ENCODE data around the gene PPM1B. TPM values are rescaled to one million over a fixed set of nuclear protein-coding genes. Genes with fewer than 3 reads are reported as not detected.
"Not testable (repeated sequence)": the region's sequence is repeated elsewhere in the genome, so short reads cannot be mapped to it uniquely, and the experiment has no call there.

The PPM1B gene
- 48.8 TPM for polyA plus RNA-seq (2013, experiment 1 of 4)
- 49.7 TPM for polyA plus RNA-seq (2013, experiment 2 of 4)
- polyA plus RNA-seq (2013, experiment 3 of 4) = 36.0 TPM
- polyA plus RNA-seq (2013, experiment 4 of 4) = 38.5 TPM

DNA sequence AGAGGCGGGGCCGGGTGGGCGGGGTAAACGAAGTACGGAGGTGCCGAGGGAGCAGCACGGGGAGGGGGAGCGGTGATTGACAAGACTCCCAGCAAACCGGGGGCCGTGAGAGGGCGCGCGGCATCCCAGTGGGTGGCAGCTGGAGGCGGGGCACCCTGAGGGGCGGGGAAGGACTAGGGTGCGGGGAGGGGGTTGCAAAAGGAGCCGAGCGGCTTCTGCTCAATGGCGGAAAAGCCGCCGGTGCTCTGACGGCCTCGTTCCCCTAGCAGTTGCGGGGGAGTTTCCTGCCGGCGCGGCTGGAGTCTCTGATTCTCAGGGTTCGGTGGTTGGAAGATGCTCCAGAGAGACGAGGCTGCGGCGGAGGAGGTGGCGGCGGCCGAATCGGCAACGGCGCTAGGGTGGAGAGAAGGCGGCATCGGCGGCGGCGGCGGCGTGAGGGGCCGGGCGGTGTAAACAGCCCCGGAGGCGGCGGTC lies at the start of gene PPM1B:
Gene PPM1B, plus strand, starts transcription at position 195 of the 474 bp plus-strand sequence. CDS start 32,325 bp downstream, outside the sequence.
- peak within 1 kb of the TSS; percentile 78 for H3K4me3 ChIP-seq (ENCODE audit: insufficient read depth, low read depth, low read length)
- no peaks in the 10 kb centered on the region for H3K36me3 ChIP-seq (ENCODE audit: control insufficient read depth, insufficient read depth, low read length)
- H3K27ac ChIP-seq (ENCODE audit: insufficient read depth, low read depth, low read length, poor library complexity, severe bottlenecking) = peak within 1 kb of the TSS; percentile 91
- H3K27me3 ChIP-seq (ENCODE audit: control insufficient read depth, insufficient read depth, low read length, poor library complexity, severe bottlenecking) = no peaks in the 10 kb centered on the region
- 0 to 1% methylated on average over 49 of the region's 49 CpGs for WGBS, 2 experiments
- no peaks in the 10 kb centered on the region for H3K9me3 ChIP-seq (ENCODE audit: control insufficient read depth, low read length)
- H3K4me1 ChIP-seq (ENCODE audit: control insufficient read depth, insufficient read depth, low read length) = no peaks in the 10 kb centered on the region

DNA sequence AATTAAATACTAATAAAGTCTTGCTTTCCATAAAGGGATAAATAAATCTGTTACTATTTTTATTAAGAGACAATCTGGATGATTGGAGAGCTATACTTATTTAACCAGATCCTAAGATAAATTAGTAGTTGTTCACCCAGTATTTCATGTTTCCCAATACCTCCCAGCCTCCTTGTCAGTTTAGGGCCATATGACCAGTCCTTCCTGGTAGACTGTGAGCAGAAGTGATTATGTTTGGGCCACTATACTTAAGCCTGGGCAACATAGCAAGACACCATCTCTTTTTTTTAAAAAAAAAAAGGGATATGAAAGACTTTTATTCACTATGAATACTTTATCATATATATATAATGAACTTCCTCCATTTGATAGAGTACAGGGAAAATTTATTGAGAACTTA lies 48.8 kb upstream of the PPM1B start:
- no peaks in the 10 kb centered on the region for H3K9me3 ChIP-seq (ENCODE audit: control insufficient read depth, low read length)
- H3K4me1 ChIP-seq (ENCODE audit: control insufficient read depth, insufficient read depth, low read length) = no peaks in the 10 kb centered on the region
- no peak overlapping the region for H3K4me3 ChIP-seq (ENCODE audit: insufficient read depth, low read depth, low read length)
- H3K36me3 ChIP-seq (ENCODE audit: control insufficient read depth, insufficient read depth, low read length) = no peaks in the 10 kb centered on the region
- no peak overlapping the region for H3K27ac ChIP-seq (ENCODE audit: insufficient read depth, low read depth, low read length, poor library complexity, severe bottlenecking)
- H3K27me3 ChIP-seq (ENCODE audit: control insufficient read depth, insufficient read depth, low read length, poor library complexity, severe bottlenecking) = no peaks in the 10 kb centered on the region

DNA sequence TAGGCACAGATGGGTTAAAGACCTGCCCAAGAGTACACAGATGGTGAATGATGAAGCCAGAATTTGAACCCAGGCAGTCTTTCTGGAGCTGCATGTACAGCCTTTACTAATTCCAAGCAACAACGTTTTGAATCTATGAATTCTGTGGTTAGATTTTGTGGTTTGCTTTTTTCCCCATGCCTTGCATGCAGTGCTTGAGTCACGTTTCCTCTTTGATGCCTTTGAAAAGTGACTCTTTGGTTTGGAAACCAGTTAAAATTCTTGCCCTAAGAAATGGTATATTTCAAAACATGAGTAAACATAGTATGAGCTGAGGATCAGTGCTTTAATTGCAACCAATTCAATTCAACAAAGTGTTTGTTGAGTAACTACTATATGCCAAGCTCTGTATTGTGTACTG lies 48.2 kb upstream of the PPM1B start:
- Histone ChIP-seq H3K36me3 (ENCODE audit: control insufficient read depth, insufficient read depth, low read length) (no peaks in the 10 kb centered on the region), H3K4me3 (ENCODE audit: insufficient read depth, low read depth, low read length) (no peak overlapping the region), H3K4me1 (ENCODE audit: control insufficient read depth, insufficient read depth, low read length) (no peaks in the 10 kb centered on the region), H3K27me3 (ENCODE audit: control insufficient read depth, insufficient read depth, low read length, poor library complexity, severe bottlenecking) (no peaks in the 10 kb centered on the region), H3K27ac (ENCODE audit: insufficient read depth, low read depth, low read length, poor library complexity, severe bottlenecking) (no peak overlapping the region), H3K9me3 (ENCODE audit: control insufficient read depth, low read length) (no peaks in the 10 kb centered on the region)
- WGBS, 2 experiments = 83 to 86% methylated on average over 2 of the region's 2 CpGs

DNA sequence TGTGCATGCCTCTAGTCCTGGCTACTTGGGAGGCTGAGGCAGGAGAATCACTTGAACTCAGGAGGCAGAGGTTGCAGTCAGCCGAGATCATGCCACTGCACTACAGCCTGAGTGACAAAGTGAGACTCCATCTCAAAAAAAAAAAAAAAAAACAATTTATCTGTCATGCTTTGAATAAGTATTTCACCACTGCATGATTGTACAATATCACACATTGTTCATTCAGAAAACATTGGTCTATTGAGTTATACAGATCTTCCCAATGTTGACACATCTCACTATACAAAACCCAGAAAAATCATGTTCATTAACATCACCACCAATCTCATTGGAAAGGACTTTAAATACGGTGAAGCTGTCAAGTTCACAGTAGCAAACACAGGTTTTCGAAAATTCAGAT lies 46.8 kb upstream of the PPM1B start:
- WGBS, 2 experiments = 77 to 79% methylated on average over 3 of the region's 3 CpGs
- Histone ChIP-seq H3K9me3 (ENCODE audit: control insufficient read depth, low read length) (no peaks in the 10 kb centered on the region), H3K27ac (ENCODE audit: insufficient read depth, low read depth, low read length, poor library complexity, severe bottlenecking) (no peak overlapping the region), H3K4me1 (ENCODE audit: control insufficient read depth, insufficient read depth, low read length) (no peaks in the 10 kb centered on the region), H3K4me3 (ENCODE audit: insufficient read depth, low read depth, low read length) (no peak overlapping the region), H3K36me3 (ENCODE audit: control insufficient read depth, insufficient read depth, low read length) (no peaks in the 10 kb centered on the region), H3K27me3 (ENCODE audit: control insufficient read depth, insufficient read depth, low read length, poor library complexity, severe bottlenecking) (no peaks in the 10 kb centered on the region)

DNA sequence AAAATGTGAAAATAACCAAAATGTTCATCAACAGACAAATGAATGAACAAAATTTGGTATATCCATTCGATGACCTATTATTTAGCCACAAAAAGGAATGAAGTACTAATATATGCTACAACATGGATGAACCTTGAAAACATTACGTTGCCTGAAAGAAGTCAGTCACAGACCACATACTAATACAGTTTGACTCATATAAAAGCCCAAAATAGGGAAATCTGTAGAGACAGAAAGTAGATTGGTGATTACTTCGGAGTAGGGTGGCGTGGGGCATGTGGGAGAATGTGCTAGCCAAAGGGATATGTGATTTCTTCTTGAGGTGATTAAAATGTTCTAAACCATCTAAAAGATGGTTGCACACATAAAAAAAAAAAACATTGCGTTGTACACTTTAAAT lies 44.2 kb upstream of the PPM1B start:
- whole genome bisulfite sequencing, 2 experiments = 92 to 100% methylated on average over 4 to 5 of the region's 5 CpGs
- no peak overlapping the region for H3K4me3 ChIP-seq (ENCODE audit: insufficient read depth, low read depth, low read length)
- no peak overlapping the region for H3K27ac ChIP-seq (ENCODE audit: insufficient read depth, low read depth, low read length, poor library complexity, severe bottlenecking)
- H3K9me3 ChIP-seq (ENCODE audit: control insufficient read depth, low read length) = no peaks in the 10 kb centered on the region
- H3K36me3 ChIP-seq (ENCODE audit: control insufficient read depth, insufficient read depth, low read length) = no peaks in the 10 kb centered on the region
- H3K27me3 ChIP-seq (ENCODE audit: control insufficient read depth, insufficient read depth, low read length, poor library complexity, severe bottlenecking) = no peaks in the 10 kb centered on the region
- H3K4me1 ChIP-seq (ENCODE audit: control insufficient read depth, insufficient read depth, low read length) = no peaks in the 10 kb centered on the region

DNA sequence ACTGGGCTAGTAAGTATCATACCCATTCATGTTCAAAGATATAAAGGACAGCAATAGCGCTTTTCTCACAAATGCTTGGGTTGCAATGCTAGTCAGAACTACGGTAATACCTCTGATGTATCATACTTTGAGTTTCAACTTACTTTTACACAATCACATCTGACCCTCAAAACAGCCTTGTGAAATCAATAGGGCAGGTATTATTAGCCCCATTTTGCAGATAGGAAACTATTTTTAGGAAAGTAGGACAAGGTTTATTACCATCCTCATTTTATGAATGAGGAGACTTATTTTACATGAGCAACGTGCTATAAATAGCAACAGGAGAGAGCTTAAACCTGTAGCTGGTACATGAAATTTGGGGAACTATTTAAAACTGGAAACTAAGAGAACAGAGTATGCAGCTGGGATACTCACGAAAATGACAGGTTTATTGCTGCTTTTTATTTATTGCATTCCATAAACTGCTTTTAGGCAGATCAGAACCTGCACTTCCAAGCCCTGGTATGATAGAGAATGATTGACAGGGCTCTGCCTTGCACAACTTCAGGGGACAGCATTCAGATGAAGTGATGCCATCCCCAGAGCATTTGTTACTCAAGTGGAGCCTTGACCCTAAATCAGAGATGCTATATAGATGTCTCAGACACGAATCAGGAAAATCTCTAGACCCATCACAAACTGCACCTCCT lies 42.4 kb upstream of the PPM1B start:
- Histone ChIP-seq H3K27me3 (ENCODE audit: control insufficient read depth, insufficient read depth, low read length, poor library complexity, severe bottlenecking) (no peaks in the 10 kb centered on the region), H3K36me3 (ENCODE audit: control insufficient read depth, insufficient read depth, low read length) (no peaks in the 10 kb centered on the region), H3K4me3 (ENCODE audit: insufficient read depth, low read depth, low read length) (no peak overlapping the region), H3K4me1 (ENCODE audit: control insufficient read depth, insufficient read depth, low read length) (no peaks in the 10 kb centered on the region), H3K9me3 (ENCODE audit: control insufficient read depth, low read length) (no peaks in the 10 kb centered on the region), H3K27ac (ENCODE audit: insufficient read depth, low read depth, low read length, poor library complexity, severe bottlenecking) (no peak overlapping the region)
- whole genome bisulfite sequencing, 2 experiments = 90 to 93% methylated on average over 5 of the region's 5 CpGs

DNA sequence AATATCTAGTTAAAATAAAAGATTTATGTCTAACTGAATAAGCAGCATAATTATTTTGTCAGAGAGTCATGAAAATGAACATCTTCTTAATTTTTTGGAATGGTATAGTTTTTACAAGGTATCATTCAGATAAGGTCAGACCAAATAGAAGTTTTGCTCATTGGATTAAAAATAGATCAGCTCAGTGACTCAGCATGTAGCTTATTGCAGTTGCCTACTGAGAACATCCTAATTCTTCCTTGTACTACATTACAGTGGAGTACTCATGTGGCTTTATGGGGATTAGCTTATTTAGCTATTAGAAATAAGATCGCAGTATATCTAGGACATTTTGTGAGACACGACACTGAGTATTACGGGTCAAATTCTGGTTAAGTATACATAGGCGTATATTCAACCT lies 38.2 kb upstream of the PPM1B start:
- Histone ChIP-seq H3K36me3 (ENCODE audit: control insufficient read depth, insufficient read depth, low read length) (no peaks in the 10 kb centered on the region), H3K4me3 (ENCODE audit: insufficient read depth, low read depth, low read length) (no peak overlapping the region), H3K9me3 (ENCODE audit: control insufficient read depth, low read length) (no peaks in the 10 kb centered on the region), H3K27me3 (ENCODE audit: control insufficient read depth, insufficient read depth, low read length, poor library complexity, severe bottlenecking) (no peaks in the 10 kb centered on the region), H3K27ac (ENCODE audit: insufficient read depth, low read depth, low read length, poor library complexity, severe bottlenecking) (no peak overlapping the region), H3K4me1 (ENCODE audit: control insufficient read depth, insufficient read depth, low read length) (no peaks in the 10 kb centered on the region)
- whole genome bisulfite sequencing, 2 experiments = 82 to 84% methylated on average over 2 to 3 of the region's 4 CpGs

DNA sequence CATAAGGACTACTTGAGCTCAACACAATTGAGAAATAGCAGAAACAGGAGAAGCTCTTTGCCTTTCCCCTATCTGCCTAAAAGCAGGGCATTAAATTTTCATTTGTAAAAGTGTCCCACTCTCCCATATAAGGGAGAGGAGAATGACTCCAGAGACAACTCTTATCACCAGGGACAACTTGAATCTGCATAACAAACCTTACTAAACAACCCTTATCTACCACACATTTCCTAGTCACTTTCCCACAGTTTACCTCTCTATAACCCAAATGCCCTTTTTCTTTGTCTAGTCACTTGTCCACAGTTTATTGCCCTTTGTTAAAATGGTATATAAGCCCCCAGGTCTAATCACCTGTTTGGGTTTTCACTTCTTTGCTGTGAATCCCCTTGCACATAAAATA lies 37.5 kb upstream of the PPM1B start:
- Histone ChIP-seq H3K4me3 (ENCODE audit: insufficient read depth, low read depth, low read length) (no peak overlapping the region), H3K4me1 (ENCODE audit: control insufficient read depth, insufficient read depth, low read length) (no peaks in the 10 kb centered on the region), H3K36me3 (ENCODE audit: control insufficient read depth, insufficient read depth, low read length) (no peaks in the 10 kb centered on the region), H3K27me3 (ENCODE audit: control insufficient read depth, insufficient read depth, low read length, poor library complexity, severe bottlenecking) (no peaks in the 10 kb centered on the region), H3K27ac (ENCODE audit: insufficient read depth, low read depth, low read length, poor library complexity, severe bottlenecking) (no peak overlapping the region), H3K9me3 (ENCODE audit: control insufficient read depth, low read length) (no peaks in the 10 kb centered on the region)

DNA sequence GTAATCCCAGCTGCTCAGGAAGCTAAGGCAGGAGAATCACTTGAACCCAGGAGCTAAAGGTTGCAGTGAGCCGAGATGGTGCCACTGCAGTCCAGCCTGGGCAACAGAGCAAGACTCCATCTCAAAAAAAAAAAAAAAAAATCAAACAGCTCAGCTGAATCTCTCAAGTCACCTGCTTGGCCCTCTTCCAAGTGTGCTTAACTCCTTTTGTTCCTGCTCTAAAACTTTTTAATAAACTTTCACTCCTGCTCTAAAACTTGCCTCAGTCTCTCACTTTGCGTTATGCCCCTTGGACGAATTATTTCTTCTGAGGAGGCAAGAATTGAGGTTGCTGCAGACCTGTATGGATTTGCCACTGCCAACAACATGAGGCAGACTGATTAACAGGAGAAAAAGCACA lies 35.1 kb upstream of the PPM1B start:
- H3K9me3 ChIP-seq (ENCODE audit: control insufficient read depth, low read length) = not testable (repeated sequence)

DNA sequence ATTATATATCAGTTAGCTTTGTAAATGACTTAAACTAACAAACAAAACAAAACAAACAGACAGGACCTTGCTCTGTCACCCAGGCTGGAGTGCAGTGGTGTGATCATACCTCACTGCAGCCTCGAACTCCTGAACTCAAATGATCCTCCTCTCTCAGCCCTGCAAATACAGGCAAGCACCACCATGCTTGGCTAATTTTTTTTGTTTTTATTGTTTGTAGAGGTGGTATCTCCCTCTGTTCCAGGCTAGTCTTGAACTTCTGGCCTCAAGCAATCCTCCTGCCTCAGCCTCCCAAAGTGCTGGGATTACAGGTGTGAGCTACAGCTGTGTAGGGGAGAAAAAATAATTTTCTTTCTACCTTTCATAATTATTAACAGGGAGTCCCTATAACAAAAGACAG lies 33.8 kb upstream of the PPM1B start:
- no peaks in the 10 kb centered on the region for H3K36me3 ChIP-seq (ENCODE audit: control insufficient read depth, insufficient read depth, low read length)
- peaks cover 3% of the 10 kb centered on the region for H3K4me1 ChIP-seq (ENCODE audit: control insufficient read depth, insufficient read depth, low read length)
- WGBS, 2 experiments = 95 to 100% methylated on average over 1 of the region's 1 CpG
- no peaks in the 10 kb centered on the region for H3K9me3 ChIP-seq (ENCODE audit: control insufficient read depth, low read length)
- no peak overlapping the region for H3K27ac ChIP-seq (ENCODE audit: insufficient read depth, low read depth, low read length, poor library complexity, severe bottlenecking)
- no peak overlapping the region for H3K4me3 ChIP-seq (ENCODE audit: insufficient read depth, low read depth, low read length)
- H3K27me3 ChIP-seq (ENCODE audit: control insufficient read depth, insufficient read depth, low read length, poor library complexity, severe bottlenecking) = no peaks in the 10 kb centered on the region

More for the DNA sequence above, 35.1 kb upstream of the PPM1B start:
- H3K36me3 ChIP-seq (ENCODE audit: control insufficient read depth, insufficient read depth, low read length); H3K4me1 ChIP-seq (ENCODE audit: control insufficient read depth, insufficient read depth, low read length); H3K4me3 ChIP-seq (ENCODE audit: insufficient read depth, low read depth, low read length); H3K27me3 ChIP-seq (ENCODE audit: control insufficient read depth, insufficient read depth, low read length, poor library complexity, severe bottlenecking); H3K27ac ChIP-seq (ENCODE audit: insufficient read depth, low read depth, low read length, poor library complexity, severe bottlenecking): not testable (repeated sequence)
- WGBS, 2 experiments = 98 to 100% methylated on average over 1 to 3 of the region's 3 CpGs

Measured in ectodermal cell (in vitro differentiated cells).